ENCODE results near the gene PSMC3IP.

DNA sequence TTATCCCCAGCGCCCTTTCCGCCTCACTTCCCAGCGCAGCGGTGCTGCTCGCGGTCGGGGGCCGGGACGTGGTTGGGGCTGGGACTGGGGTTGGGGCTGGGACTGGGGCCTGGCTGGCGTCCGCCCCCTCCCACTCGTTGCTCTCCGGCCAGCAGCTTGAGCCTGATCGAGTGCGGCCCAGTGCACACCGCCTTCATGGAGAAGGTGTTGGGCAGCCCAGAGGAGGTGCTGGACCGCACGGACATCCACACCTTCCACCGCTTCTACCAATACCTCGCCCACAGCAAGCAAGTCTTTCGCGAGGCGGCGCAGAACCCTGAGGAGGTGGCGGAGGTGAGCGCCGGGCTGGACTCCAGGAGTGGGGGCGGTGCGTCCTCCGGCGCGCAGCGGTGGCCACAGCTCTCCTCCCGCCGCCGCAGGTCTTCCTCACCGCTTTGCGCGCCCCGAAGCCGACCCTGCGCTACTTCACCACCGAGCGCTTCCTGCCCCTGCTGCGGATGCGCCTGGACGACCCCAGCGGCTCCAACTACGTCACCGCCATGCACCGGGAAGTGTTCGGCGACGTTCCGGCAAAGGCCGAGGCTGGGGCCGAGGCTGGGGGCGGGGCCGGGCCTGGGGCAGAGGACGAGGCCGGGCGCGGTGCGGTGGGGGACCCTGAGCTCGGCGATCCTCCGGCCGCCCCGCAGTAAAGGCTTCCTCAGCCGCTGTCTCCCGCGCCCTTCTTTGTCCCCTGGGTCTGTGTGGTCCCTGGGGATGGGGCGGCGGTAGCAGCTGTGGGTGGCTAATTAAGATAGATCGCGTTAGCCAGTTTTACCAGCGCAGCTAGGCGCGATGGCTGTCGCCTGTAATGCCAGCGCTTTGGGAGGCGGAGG is 23.0 kb downstream of the PSMC3IP start:
- TF ChIP-seq POLR2A (IDR thresholded peaks at IDR 0.05; ENCODE audit: low read depth, low read length) (no peak), CEBPB (IDR thresholded peaks at IDR 0.05; ENCODE audit: low read depth, low read length) (no peak), RAD21 (IDR thresholded peaks at IDR 0.05; ENCODE audit: low read length) (no peak), MXI1 (IDR thresholded peaks at IDR 0.05; ENCODE audit: borderline replicate concordance, low read depth, low read length) (no peak), CHD1 (IDR thresholded peaks at IDR 0.05; ENCODE audit: low read depth, low read length) (no peak), SMC3 (IDR thresholded peaks at IDR 0.05; ENCODE audit: low read depth, low read length) (no peak), MAFK (IDR thresholded peaks at IDR 0.05; ENCODE audit: low read depth, low read length) (no peak), RCOR1 (IDR thresholded peaks at IDR 0.05; ENCODE audit: insufficient replicate concordance, low read length) (no peak), RFX5 (IDR thresholded peaks at IDR 0.05; ENCODE audit: low read depth, low read length) (no peak), BHLHE40 (IDR thresholded peaks at IDR 0.05; ENCODE audit: low read depth, low read length) (no peak)
- TF ChIP-seq, protein P1, sequence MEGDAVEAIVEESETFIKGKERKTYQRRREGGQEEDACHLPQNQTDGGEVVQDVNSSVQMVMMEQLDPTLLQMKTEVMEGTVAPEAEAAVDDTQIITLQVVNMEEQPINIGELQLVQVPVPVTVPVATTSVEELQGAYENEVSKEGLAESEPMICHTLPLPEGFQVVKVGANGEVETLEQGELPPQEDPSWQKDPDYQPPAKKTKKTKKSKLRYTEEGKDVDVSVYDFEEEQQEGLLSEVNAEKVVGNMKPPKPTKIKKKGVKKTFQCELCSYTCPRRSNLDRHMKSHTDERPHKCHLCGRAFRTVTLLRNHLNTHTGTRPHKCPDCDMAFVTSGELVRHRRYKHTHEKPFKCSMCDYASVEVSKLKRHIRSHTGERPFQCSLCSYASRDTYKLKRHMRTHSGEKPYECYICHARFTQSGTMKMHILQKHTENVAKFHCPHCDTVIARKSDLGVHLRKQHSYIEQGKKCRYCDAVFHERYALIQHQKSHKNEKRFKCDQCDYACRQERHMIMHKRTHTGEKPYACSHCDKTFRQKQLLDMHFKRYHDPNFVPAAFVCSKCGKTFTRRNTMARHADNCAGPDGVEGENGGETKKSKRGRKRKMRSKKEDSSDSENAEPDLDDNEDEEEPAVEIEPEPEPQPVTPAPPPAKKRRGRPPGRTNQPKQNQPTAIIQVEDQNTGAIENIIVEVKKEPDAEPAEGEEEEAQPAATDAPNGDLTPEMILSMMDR (conservative IDR thresholded peaks at IDR 0.05; ENCODE audit: low read depth, low read length) = no peak
